Measurements from ENCODE around the gene GTF3C2.

Gene GTF3C2

GRCh38 chr2:27381577-27382181 lies 25.1 kb upstream of the GTF3C2 start:
- Histone ChIP-seq H3K36me3 (ENCODE audit: control insufficient read depth, insufficient read depth, low read length) (peaks cover 35% of the 10 kb centered on the region), H3K27me3 (replicated peaks; ENCODE audit: control insufficient read depth, insufficient read depth, low read length) (no peaks in the 10 kb centered on the region), H3K4me3 (replicated peaks; ENCODE audit: low read depth, low read length) (no peak overlapping the region)
- no peak for DNase-seq (ENCODE audit: extremely low read depth, insufficient read length)
- no peak for TF ChIP-seq CTCF (IDR thresholded peaks at IDR 0.05; ENCODE audit: insufficient read depth, low read length, poor library complexity, severe bottlenecking)

DNA sequence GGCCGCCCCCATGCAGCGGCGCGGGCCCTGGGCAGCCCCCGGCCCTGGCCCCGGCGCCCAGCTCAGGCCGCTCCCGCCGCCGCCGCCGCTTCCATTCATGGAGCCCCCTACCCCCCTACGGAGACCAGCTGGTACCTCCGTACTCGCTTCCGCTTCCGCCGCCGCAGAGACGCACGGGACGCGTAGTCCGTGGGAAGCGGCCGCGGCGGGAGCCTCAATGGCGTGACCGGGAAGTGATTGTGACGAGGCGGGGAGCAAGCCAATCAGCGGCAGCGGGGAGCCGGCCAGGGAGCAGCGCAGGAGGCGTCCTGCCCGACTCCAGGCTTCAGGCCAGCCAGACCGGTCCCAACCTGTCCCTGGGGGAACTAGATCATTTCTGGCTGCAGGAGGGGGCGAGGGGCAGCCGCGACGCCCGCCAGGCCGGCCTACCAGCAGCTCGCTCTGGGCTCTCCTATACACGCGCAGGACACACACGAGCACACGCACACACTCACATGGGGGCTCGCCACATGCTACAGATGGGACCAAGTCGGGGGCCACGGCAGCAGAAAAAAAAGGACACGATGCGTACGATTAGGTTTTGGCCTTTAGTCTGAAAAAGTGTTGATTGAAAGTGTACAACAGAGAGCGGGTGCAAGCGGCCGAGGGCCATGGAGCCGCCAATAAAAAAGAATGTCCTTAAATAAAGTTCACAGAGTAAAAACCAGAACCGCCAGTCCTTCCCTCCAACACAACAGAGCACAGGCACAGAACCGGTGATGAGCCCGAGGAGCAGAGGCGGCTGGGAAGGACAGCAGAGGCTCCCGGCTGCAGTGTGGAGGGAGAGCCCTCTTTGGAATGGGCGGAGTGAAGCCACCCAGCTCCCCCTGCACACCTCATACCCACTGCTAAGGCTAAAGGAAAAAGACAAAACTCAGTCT lies 24.3 kb upstream of the GTF3C2 start, which contains the start of gene ZNF513:
Gene ZNF513, minus strand, starts transcription at position 109 of the 920 bp plus-strand sequence. CDS start 208 bp downstream, outside the sequence.
- no peak for TF ChIP-seq CTCF (IDR thresholded peaks at IDR 0.05; ENCODE audit: insufficient read depth, low read length, poor library complexity, severe bottlenecking)
- H3K27me3 ChIP-seq (replicated peaks; ENCODE audit: control insufficient read depth, insufficient read depth, low read length): no peaks in the 10 kb centered on the region

DNA sequence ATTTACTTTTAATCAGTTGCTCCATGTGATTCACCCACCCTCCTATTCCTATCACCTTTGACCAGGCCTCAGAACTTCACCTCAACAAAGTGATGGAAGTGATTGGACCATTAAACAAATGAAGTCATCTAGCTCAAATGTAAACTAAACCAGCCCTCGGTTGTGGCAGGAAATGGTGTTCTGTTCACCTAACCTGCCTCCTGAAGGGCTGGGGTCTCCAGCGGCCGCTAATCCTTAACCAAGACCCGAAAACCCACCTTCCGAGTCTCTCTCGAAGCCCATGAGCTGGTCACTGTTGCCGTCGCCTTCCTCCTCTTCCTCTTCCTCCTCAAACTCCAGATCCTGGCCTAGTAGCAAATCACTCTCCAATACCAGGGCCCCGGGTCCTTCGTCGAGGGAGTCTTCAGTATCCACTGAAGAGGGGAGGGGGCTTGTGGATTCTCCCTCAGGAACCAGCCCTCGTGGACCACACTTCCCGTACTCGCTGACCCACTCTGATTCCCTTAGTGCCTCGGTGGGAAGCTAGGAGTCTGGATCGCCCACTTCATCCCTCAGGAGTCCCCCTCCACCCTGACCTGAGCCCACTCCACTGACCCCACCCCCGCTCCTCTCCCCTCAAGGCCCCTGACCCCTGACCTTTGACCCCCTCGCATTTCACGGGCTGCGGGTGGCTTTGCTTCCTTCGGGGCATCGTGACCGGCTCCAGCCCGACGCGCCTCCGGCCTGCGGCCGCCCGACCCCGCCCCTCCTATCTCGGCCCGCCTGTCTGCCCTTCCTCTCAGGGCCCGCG lies 23.5 kb upstream of the GTF3C2 start:
- no peak for TF ChIP-seq CTCF (IDR thresholded peaks at IDR 0.05; ENCODE audit: insufficient read depth, low read length, poor library complexity, severe bottlenecking)
- Histone ChIP-seq H3K27me3 (replicated peaks; ENCODE audit: control insufficient read depth, insufficient read depth, low read length) (no peaks in the 10 kb centered on the region), H3K4me3 (replicated peaks; ENCODE audit: low read depth, low read length) (peak overlapping the region; percentile 94), H3K36me3 (ENCODE audit: control insufficient read depth, insufficient read depth, low read length) (peaks cover 49% of the 10 kb centered on the region)
- peak; percentile 43 for DNase-seq (ENCODE audit: extremely low read depth, insufficient read length)

More for the DNA sequence above, 24.3 kb upstream of the GTF3C2 start, which contains the start of gene ZNF513:
- H3K4me3 ChIP-seq (replicated peaks; ENCODE audit: low read depth, low read length): peak within 1 kb of the TSS; percentile 94
- H3K36me3 ChIP-seq (ENCODE audit: control insufficient read depth, insufficient read depth, low read length): peaks cover 41% of the 10 kb centered on the region
- peak; percentile 91 for DNase-seq (ENCODE audit: extremely low read depth, insufficient read length)

DNA sequence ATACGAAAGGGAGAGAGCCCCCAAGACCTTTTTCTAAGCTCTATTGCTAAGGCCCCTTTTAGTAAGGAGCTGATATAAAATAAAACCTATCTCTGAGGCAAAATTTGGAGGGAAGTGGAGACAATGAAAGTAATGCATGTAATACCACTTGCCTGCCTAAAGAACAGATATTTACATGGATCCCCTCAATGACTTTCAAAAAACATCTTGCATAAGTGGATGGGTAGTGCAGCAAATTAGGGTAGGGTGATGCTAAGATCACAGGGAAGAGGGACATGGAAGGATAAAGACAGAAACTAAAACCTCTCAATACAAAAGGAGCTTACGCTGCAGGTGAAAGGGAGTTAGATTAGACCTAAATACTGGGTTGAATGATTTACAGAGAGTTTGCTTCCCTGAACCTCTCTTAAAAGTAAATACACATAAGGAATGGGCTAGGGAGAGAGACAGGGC lies 22.8 kb upstream of the GTF3C2 start:
- H3K4me3 ChIP-seq (replicated peaks; ENCODE audit: low read depth, low read length): peak overlapping the region; percentile 94
- no peak for DNase-seq (ENCODE audit: extremely low read depth, insufficient read length)
- H3K36me3 ChIP-seq (ENCODE audit: control insufficient read depth, insufficient read depth, low read length): peaks cover 51% of the 10 kb centered on the region
- no peaks in the 10 kb centered on the region for H3K27me3 ChIP-seq (replicated peaks; ENCODE audit: control insufficient read depth, insufficient read depth, low read length)
- TF ChIP-seq CTCF (IDR thresholded peaks at IDR 0.05; ENCODE audit: insufficient read depth, low read length, poor library complexity, severe bottlenecking): no peak

DNA sequence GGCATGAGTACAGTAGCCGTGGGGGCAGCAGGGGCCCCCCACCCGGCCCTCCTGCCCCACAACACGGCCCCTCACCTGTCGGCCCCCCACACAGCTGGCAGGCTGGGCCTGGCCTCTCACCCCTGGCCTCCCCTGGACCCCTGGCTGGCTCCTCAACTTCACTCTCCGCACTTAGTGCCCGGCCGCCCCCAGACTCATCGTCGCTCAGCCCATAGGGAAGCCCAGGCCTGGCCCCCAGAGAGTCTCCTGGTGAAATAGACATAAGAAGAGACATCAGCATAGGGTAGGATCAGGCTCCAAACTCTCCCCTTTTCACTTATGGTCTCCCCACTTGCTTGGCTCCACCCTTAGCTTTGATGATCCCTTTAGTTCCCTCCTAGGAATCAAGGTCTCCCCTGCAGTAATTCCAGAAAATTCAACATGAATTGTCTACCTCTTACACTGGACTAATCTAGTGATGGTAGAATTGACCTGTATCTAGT lies 22.3 kb upstream of the GTF3C2 start:
- TF ChIP-seq CTCF (IDR thresholded peaks at IDR 0.05; ENCODE audit: insufficient read depth, low read length, poor library complexity, severe bottlenecking): no peak
- peak overlapping the region; percentile 94; the same call in 1 of the 2 replicates for H3K4me3 ChIP-seq (replicated peaks; ENCODE audit: low read depth, low read length)
- DNase-seq (ENCODE audit: extremely low read depth, insufficient read length): peak; percentile 24
- no peaks in the 10 kb centered on the region for H3K27me3 ChIP-seq (replicated peaks; ENCODE audit: control insufficient read depth, insufficient read depth, low read length)
- peaks cover 53% of the 10 kb centered on the region for H3K36me3 ChIP-seq (ENCODE audit: control insufficient read depth, insufficient read depth, low read length)
